HG03039 (cell line): ENCODE results near the gene PDE4B.
"Not testable (repeated sequence)": the region's sequence is repeated elsewhere in the genome, so short reads cannot be mapped to it uniquely, and the experiment has no call there.

Experiments
- ATAC-seq: cut with Tn5 transposase; IDR thresholded peaks from one replicate; pipeline ENCODE4 v1.9.1; 2021; ENCODE audit warnings: mild to moderate bottlenecking, moderate library complexity; ENCODE audit not compliant: unreplicated experiment

Gene PDE4B

GRCh38 chr1:65813956-65814355 is 21.3 kb downstream of the PDE4B start:
- ATAC-seq: no peak

GRCh38 chr1:65814752-65815151 is 22.1 kb downstream of the PDE4B start:
- no peak for ATAC-seq

GRCh38 chr1:65817891-65818290 is 25.2 kb downstream of the PDE4B start:
- ATAC-seq: no peak

- ATAC-seq: no peak
These were observed 26.3 kb downstream of the PDE4B start for GRCh38 chr1:65818966-65819365.

GRCh38 chr1:65820983-65821382 is 28.3 kb downstream of the PDE4B start:
- ATAC-seq: no peak

- ATAC-seq: no peak
These were observed 28.7 kb downstream of the PDE4B start for GRCh38 chr1:65821386-65821785.

GRCh38 chr1:65824103-65824502 is 31.4 kb downstream of the PDE4B start:
- ATAC-seq: no peak

- no peak for ATAC-seq
These were observed 33.0 kb downstream of the PDE4B start for GRCh38 chr1:65825741-65826140.

- ATAC-seq: no peak
These were observed 34.1 kb downstream of the PDE4B start for GRCh38 chr1:65826782-65827181.

GRCh38 chr1:65827346-65827745 is 34.7 kb downstream of the PDE4B start:
- no peak for ATAC-seq

GRCh38 chr1:65830306-65830705 is 37.6 kb downstream of the PDE4B start:
- ATAC-seq: no peak

- ATAC-seq: no peak
These were observed 39.6 kb downstream of the PDE4B start for GRCh38 chr1:65832296-65832695.

GRCh38 chr1:65836686-65837085 is 44.0 kb downstream of the PDE4B start:
- no peak for ATAC-seq

GRCh38 chr1:65840683-65841082 is 48.0 kb downstream of the PDE4B start:
- no peak for ATAC-seq

- ATAC-seq: no peak
These were observed 51.6 kb downstream of the PDE4B start for GRCh38 chr1:65844296-65844695.

GRCh38 chr1:65844821-65845534 is 52.3 kb downstream of the PDE4B start:
- no peak for ATAC-seq

GRCh38 chr1:65845535-65846060 is 52.9 kb downstream of the PDE4B start:
- ATAC-seq: no peak

GRCh38 chr1:65846866-65847265 is 54.2 kb downstream of the PDE4B start:
- no peak for ATAC-seq

- ATAC-seq: no peak
These were observed 57.6 kb downstream of the PDE4B start for GRCh38 chr1:65850281-65850680.

GRCh38 chr1:65856591-65856990 is 63.9 kb downstream of the PDE4B start:
- ATAC-seq: not testable (repeated sequence)

- ATAC-seq: no peak
These were observed 73.7 kb downstream of the PDE4B start for GRCh38 chr1:65866439-65866838.

- ATAC-seq: no peak
These were observed 79.6 kb downstream of the PDE4B start for GRCh38 chr1:65872301-65872700.

GRCh38 chr1:65878342-65878741 is 85.6 kb downstream of the PDE4B start:
- ATAC-seq: not testable (repeated sequence)
